ENCODE measurements around the gene CIB4. TPM values are rescaled to one million over a fixed set of nuclear protein-coding genes. Genes with fewer than 3 reads are reported as not detected.

Gene CIB4
- total RNA-seq, 1 donor from 2014 or later, result not detected

DNA sequence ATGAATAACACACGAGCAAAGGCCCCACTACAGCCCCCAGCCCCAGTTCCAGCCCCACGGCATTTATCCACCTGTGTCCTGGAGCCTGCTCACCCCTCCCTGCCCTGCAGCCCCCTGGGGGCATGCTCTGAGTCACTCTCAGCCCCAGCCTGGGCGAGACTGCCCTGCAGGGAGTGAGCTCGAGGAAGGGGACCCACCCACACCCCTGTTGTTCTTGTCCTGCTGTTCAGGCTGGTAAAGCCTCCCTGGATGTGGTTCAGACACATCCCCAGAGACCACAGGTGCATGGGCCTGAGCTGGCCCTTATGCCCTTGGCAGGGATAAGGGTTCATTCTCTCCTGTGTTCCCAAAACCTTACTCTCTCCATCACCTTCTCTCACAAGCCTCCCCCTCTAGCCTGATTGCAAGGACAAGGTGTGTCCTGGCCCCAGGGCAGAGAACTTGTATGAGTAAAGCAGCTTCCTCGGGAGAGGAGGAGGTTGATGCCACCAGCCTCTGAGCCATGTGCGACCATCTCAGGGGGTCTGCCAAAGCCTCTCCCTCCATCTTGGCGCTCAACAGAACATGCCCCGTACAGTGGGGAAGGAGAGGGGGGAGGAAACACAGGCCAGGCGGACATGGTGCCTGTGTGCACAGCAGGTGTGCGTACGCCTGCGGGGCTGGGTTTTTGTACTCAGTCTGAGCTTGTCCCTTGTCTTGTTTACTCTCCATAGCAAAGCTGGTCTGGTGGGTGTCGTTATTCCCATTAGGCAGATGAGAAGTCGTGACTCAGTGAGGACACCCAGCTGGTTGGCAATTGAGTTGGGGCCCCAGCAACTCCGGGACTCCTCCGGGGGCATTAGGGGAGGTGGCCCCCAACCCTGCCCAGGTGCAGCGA is 64.4 kb downstream of the CIB4 start:
- H3K9me3 Mint-ChIP-seq, result no peaks in the 10 kb centered on the region
- ChIA-PET CTCF (interaction anchor here (2.3 kb wide), 1 partner anchor 626 kb away, joined by 19 read pairs; no protein-coding TSS in a partner anchor), POLR2A (no interaction called here)
- no peak for DNase-seq
- H3K27me3 Mint-ChIP-seq, result peaks cover 30% of the 10 kb centered on the region
- H3K4me3 Mint-ChIP-seq, result no peak overlapping the region
- no peaks in the 10 kb centered on the region for H3K4me1 Mint-ChIP-seq
- no peak for ATAC-seq (ENCODE audit: low read depth)
- H3K36me3 Mint-ChIP-seq (ENCODE audit: low read depth), result no peaks in the 10 kb centered on the region
- intact Hi-C loops (cut with micrococcal nuclease), result loop anchor here (1.0 to 5.0 kb wide), 5 partner anchors 335 to 970 kb away; partner anchors contain the start of genes HADHA and HADHB
- TF ChIP-seq, protein P1, sequence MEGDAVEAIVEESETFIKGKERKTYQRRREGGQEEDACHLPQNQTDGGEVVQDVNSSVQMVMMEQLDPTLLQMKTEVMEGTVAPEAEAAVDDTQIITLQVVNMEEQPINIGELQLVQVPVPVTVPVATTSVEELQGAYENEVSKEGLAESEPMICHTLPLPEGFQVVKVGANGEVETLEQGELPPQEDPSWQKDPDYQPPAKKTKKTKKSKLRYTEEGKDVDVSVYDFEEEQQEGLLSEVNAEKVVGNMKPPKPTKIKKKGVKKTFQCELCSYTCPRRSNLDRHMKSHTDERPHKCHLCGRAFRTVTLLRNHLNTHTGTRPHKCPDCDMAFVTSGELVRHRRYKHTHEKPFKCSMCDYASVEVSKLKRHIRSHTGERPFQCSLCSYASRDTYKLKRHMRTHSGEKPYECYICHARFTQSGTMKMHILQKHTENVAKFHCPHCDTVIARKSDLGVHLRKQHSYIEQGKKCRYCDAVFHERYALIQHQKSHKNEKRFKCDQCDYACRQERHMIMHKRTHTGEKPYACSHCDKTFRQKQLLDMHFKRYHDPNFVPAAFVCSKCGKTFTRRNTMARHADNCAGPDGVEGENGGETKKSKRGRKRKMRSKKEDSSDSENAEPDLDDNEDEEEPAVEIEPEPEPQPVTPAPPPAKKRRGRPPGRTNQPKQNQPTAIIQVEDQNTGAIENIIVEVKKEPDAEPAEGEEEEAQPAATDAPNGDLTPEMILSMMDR (IDR thresholded peaks at IDR 0.05), result no peak
- H3K27ac Mint-ChIP-seq, result no peak overlapping the region

DNA sequence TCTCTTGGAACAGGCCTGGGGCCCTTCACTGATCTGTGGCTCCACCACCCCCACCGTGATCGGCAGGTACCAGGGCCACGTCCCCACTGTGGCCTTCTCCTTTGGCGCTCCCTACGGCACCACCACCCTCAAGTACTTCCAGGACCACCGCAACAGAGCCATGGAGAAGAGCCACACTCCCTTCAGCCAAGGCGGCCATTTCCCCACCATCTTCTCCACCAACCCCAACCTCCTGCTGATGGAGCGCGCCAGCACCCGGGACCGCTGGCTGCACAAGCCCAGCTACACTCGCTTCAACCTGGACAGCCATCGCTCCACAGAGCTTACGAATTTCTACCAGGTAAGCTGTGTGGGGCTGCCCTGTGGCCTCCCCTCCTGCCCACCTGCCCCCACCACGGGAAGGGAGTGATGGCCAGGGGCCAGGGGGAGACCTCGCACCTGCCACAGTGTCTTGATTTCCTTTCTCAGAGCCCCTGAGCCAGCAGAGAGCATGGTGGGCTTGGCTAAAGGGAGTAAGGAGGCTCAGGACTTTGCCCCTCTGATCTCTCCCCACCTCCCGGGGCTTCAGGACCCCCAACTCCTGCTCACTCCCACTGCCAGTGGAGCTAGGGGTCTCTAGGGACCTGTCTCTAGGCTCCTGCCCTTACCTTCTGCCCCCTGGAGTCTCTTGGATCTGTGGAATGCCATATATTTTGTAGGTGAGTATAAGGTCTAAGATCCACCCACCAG is 65.2 kb downstream of the CIB4 start:
- Mint-ChIP-seq H3K27me3 (peaks cover 24% of the 10 kb centered on the region), H3K36me3 (ENCODE audit: low read depth) (no peaks in the 10 kb centered on the region), H3K9me3 (no peaks in the 10 kb centered on the region), H3K4me3 (no peak overlapping the region), H3K27ac (no peak overlapping the region), H3K4me1 (no peaks in the 10 kb centered on the region)
- DNase-seq (no peak), ATAC-seq (ENCODE audit: low read depth) (no peak)
- TF ChIP-seq, protein P1 (IDR thresholded peaks at IDR 0.05), result no peak
- intact Hi-C loops (cut with micrococcal nuclease), result loop anchor here (5.0 kb wide), 4 partner anchors 334 to 969 kb away; partner anchors contain the start of genes HADHA and HADHB
- POLR2A ChIA-PET, result no interaction called here
- CTCF ChIA-PET, result interaction anchor here (2.3 kb wide), 1 partner anchor 625 kb away, joined by 19 read pairs; no protein-coding TSS in a partner anchor

DNA sequence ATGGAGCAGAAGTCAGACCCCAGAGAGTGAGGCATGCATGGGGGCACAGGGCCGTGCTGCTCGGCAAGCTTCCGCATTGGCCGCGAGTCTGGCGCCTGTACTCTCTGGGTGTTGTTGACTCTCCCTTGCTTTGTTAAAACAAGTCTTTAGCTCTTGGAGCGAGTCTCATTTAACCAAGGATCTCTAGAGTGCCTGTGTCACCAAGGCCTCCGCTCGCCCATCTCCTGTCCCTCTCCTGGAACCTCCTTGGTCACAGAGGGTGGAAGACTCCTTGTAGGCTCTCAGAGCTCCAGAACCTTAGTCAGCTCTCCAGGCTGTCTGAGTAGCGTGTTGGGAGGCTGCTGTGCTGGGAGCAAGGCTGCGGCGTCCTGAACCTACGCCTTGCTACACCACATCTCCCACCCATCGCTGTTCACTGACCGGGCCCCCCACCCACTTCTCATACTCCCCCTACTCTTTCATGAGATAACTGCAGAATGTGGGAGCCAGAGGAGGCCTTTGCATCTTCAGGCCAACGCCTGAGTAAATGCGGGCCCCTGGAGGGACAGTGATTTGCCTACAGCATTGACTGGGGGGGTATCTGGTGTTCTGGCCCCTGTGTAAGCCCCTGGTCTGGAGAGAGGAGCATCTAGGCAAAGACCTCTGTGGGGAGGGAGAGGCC is 66.1 kb downstream of the CIB4 start:
- H3K27ac Mint-ChIP-seq, result no peak overlapping the region
- H3K4me1 Mint-ChIP-seq, result no peaks in the 10 kb centered on the region
- ATAC-seq (ENCODE audit: low read depth), result no peak
- CTCF ChIA-PET, result no interaction called here
- POLR2A ChIA-PET, result no interaction called here
- H3K36me3 Mint-ChIP-seq (ENCODE audit: low read depth), result no peaks in the 10 kb centered on the region
- TF ChIP-seq, protein P1 (IDR thresholded peaks at IDR 0.05), result no peak
- H3K27me3 Mint-ChIP-seq, result peaks cover 24% of the 10 kb centered on the region
- intact Hi-C loops (cut with micrococcal nuclease), result loop anchor here (5.0 kb wide), 4 partner anchors 333 to 968 kb away; partner anchors contain the start of genes HADHA and HADHB
- no peaks in the 10 kb centered on the region for H3K9me3 Mint-ChIP-seq
- no peak overlapping the region for H3K4me3 Mint-ChIP-seq
- DNase-seq, result no peak

DNA sequence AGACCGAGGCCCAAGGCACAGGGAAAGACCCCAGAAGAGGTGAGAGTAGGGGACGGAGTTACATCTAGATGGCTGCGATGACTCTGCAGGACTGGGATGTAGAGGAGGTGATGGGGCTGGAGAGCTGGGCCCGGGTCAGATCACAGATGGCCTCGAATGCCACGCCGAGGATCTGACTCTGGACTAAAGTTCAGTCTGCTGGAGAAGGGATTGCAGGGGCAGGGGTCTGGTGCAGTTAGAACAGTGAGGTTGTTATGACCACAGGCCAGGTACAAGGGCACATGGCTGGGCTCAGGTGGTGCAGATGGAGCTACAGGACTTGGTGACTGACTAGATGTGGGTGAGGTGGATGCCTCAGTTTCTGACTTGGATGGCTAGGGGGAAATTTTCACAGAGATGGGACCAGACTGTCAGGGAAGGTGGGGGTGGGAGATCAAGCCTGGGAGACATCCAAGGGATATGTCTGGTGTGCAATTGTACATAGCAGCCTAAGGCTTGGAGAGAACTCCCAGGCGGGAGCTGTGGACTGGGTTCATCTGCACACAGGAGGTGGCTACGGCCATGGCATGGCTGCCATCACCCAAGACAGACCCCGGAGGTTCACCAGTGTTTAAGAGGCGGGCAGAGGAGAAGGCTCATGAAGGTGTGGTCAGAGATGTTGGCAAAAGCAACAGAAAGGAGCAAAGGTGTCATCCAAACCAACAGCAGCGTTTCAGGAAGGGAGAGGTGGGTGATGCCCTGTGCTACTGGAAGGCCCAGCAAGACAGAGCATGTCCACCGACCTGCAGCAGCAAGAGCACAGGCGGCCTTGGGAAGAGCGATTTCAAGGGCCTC is 66.9 kb downstream of the CIB4 start:
- CTCF ChIA-PET, result interaction anchor here (0.6 kb wide), 1 partner anchor 21 kb away, joined by 3 read pairs; no protein-coding TSS in a partner anchor
- Mint-ChIP-seq H3K9me3 (no peaks in the 10 kb centered on the region), H3K27me3 (peaks cover 19% of the 10 kb centered on the region), H3K4me1 (no peaks in the 10 kb centered on the region), H3K4me3 (no peak overlapping the region), H3K36me3 (ENCODE audit: low read depth) (no peaks in the 10 kb centered on the region), H3K27ac (no peak overlapping the region)
- TF ChIP-seq, protein P1 (IDR thresholded peaks at IDR 0.05), result no peak
- no peak for ATAC-seq (ENCODE audit: low read depth)
- intact Hi-C loops (cut with micrococcal nuclease), result no loop called here
- no peak for DNase-seq
- POLR2A ChIA-PET, result no interaction called here

Measured in activated B cell treated with CpG ODN at 0.5 μM for 24 hours (primary cell).